Hepatocyte (in vitro differentiated cells): ENCODE results near the gene ERAP2.

ENCODE experiments used
- CTCF ChIP-seq: fragments of 200-600 bp; sonication (generic); IDR thresholded peaks from 2 replicates; pipeline ENCODE4 v1.5.1; 2016; ENCODE audit warnings: antibody characterized with exemption, mild to moderate bottlenecking; ENCODE audit not compliant: poor library complexity
- EZH2 ChIP-seq: fragments of 200-600 bp; sonication (generic); IDR thresholded peaks from 2 replicates; pipeline ENCODE4 v1.6.1; 2016; ENCODE audit warnings: antibody characterized with exemption, mild to moderate bottlenecking, borderline replicate concordance
- EZH2phosphoT487 ChIP-seq: fragments of 200-600 bp; sonication (generic); IDR thresholded peaks from one replicate; pipeline ENCODE4 v1.6.1; 2018; ENCODE audit warnings: antibody characterized with exemption, mild to moderate bottlenecking, low read depth, moderate library complexity; ENCODE audit not compliant: unreplicated experiment, severe bottlenecking

GRCh38 chr5:96852759-96853158 is 23.5 kb upstream of the ERAP2 start:
- TF ChIP-seq EZH2, result no peak
- TF ChIP-seq CTCF, result no peak
- TF ChIP-seq EZH2phosphoT487, result no peak
